Trophoblast cell (in vitro differentiated cells and primary cell): ENCODE results near the gene WDPCP.
"Not testable (repeated sequence)": the region's sequence is repeated elsewhere in the genome, so short reads cannot be mapped to it uniquely, and the experiment has no call there.

Source experiments
- DNase-seq, 2 donors: peaks; one replicate each; pipeline ENCODE4 v3.0.0-alpha.2; 2016
- H2AFZ ChIP-seq: 2 replicates; pipeline ENCODE4 v1.6.1; 2013; ENCODE audit warnings: low read length, moderate library complexity, mild to moderate bottlenecking; ENCODE audit not compliant: insufficient read depth, poor library complexity
- H2AK5ac ChIP-seq: 2 replicates; pipeline ENCODE4 v1.6.1; 2013; ENCODE audit warnings: mild to moderate bottlenecking, low read length
- H2BK120ac ChIP-seq: 2 replicates; pipeline ENCODE4 v1.6.1; 2013; ENCODE audit warnings: low read length, mild to moderate bottlenecking, moderate library complexity; ENCODE audit not compliant: insufficient read depth, poor library complexity
- H2BK12ac ChIP-seq: 2 replicates; pipeline ENCODE4 v1.6.1; 2013; ENCODE audit warnings: mild to moderate bottlenecking, low read length, moderate library complexity
- H2BK5ac ChIP-seq: 2 replicates; pipeline ENCODE4 v1.6.1; 2013; ENCODE audit warnings: low read length, low read depth, moderate library complexity, mild to moderate bottlenecking; ENCODE audit not compliant: poor library complexity
- H3K14ac ChIP-seq: 2 replicates; pipeline ENCODE4 v1.6.1; 2013; ENCODE audit warnings: mild to moderate bottlenecking, low read length
- H3K18ac ChIP-seq: 2 replicates; pipeline ENCODE4 v1.6.1; 2013; ENCODE audit warnings: mild to moderate bottlenecking, low read length
- H3K23ac ChIP-seq: 2 replicates; pipeline ENCODE4 v1.6.1; 2013; ENCODE audit warnings: low read length
- H3K27ac ChIP-seq: 2 replicates; pipeline ENCODE4 v1.5.1; 2013; ENCODE audit warnings: low read depth, mild to moderate bottlenecking, inconsistent platforms, low read length, moderate library complexity
- H3K27me3 ChIP-seq: 2 replicates; pipeline ENCODE4 v1.6.1; 2013; ENCODE audit warnings: inconsistent platforms, mild to moderate bottlenecking, low read length, moderate library complexity; ENCODE audit not compliant: insufficient read depth
- H3K36me3 ChIP-seq, 2 experiments: 1 replicate in 1 of 2; 2 replicates in 1 of 2; pipeline ENCODE4 v1.6.1; 2013; ENCODE audit warnings: low read length in 2 of 2, mild to moderate bottlenecking in 2 of 2, moderate library complexity in 1 of 2; ENCODE audit not compliant: insufficient read depth in 2 of 2, control insufficient read depth in 1 of 2
- H3K4ac ChIP-seq: 2 replicates; pipeline ENCODE4 v1.6.1; 2013; ENCODE audit warnings: low read depth, mild to moderate bottlenecking, low read length, moderate library complexity
- H3K4me1 ChIP-seq, 2 experiments: 1 replicate in 1 of 2; 2 replicates in 1 of 2; pipeline ENCODE4 v1.6.1; 2013; ENCODE audit warnings: low read length in 2 of 2, mild to moderate bottlenecking in 2 of 2, moderate library complexity in 1 of 2; ENCODE audit not compliant: insufficient read depth in 2 of 2, control insufficient read depth in 1 of 2
- H3K4me2 ChIP-seq: 2 replicates; pipeline ENCODE4 v1.6.1; 2013; ENCODE audit warnings: inconsistent platforms, mild to moderate bottlenecking, low read length, moderate library complexity
- H3K4me3 ChIP-seq: 2 replicates; pipeline ENCODE4 v1.5.1; 2013; ENCODE audit warnings: mild to moderate bottlenecking, low read depth, low read length, inconsistent platforms
- H3K79me1 ChIP-seq: one replicate; pipeline ENCODE4 v1.6.1; 2013; ENCODE audit warnings: low read length
- H3K79me2 ChIP-seq: 2 replicates; pipeline ENCODE4 v1.6.1; 2013; ENCODE audit warnings: low read length, mild to moderate bottlenecking; ENCODE audit not compliant: control insufficient read depth, insufficient read depth, poor library complexity
- H3K9ac ChIP-seq: 2 replicates; pipeline ENCODE4 v1.6.1; 2013; ENCODE audit warnings: mild to moderate bottlenecking, low read length
- H3K9me3 ChIP-seq: 2 replicates; pipeline ENCODE4 v1.6.1; 2013; ENCODE audit warnings: low read depth, mild to moderate bottlenecking, control low read depth, inconsistent platforms, low read length; ENCODE audit not compliant: insufficient read depth
- H4K12ac ChIP-seq: 2 replicates; pipeline ENCODE4 v1.6.1; 2013; ENCODE audit warnings: low read depth, mild to moderate bottlenecking, low read length, moderate library complexity
- H4K8ac ChIP-seq: 2 replicates; pipeline ENCODE4 v1.6.1; 2013; ENCODE audit warnings: low read depth, mild to moderate bottlenecking, low read length, moderate library complexity
- H4K91ac ChIP-seq: one replicate; pipeline ENCODE4 v1.6.1; 2013; ENCODE audit warnings: low read depth, mild to moderate bottlenecking, low read length, moderate library complexity
- WGBS: extraction: QIAGEN DNeasy Blood & Tissue Kit; methylation state at CpG from one replicate; pipeline ENCODE4 v1.1.7; 2013; ENCODE audit warnings: missing lambda C conversion rate; ENCODE audit not compliant: insufficient read length, insufficient coverage; ENCODE audit errors: extremely low coverage; 5-methylcytosine and 5-hydroxymethylcytosine counted together

The WDPCP gene

GRCh38 chr2:63369146-63369545, 219.1 kb downstream of the WDPCP start:
- WGBS = no CpG with 5 or more reads among the region's 1 CpG
- H2BK5ac ChIP-seq = no peak overlapping the region
- H2AK5ac ChIP-seq = no peak overlapping the region
- no peak overlapping the region for H3K27ac ChIP-seq
- no peak for DNase-seq
- no peaks in the 10 kb centered on the region for H3K4me1 ChIP-seq
- no peaks in the 10 kb centered on the region for H3K79me2 ChIP-seq
- no peak overlapping the region for H3K9ac ChIP-seq
- H2AFZ ChIP-seq = no peak overlapping the region
- H3K27me3 ChIP-seq = no peaks in the 10 kb centered on the region
- no peaks in the 10 kb centered on the region for H3K9me3 ChIP-seq
- H4K8ac ChIP-seq = no peak overlapping the region
- H3K14ac ChIP-seq = no peak overlapping the region
- no peak overlapping the region for H3K4me2 ChIP-seq
- H3K36me3 ChIP-seq = no peaks in the 10 kb centered on the region
- H3K4me3 ChIP-seq = no peak overlapping the region
- no peaks in the 10 kb centered on the region for H3K79me1 ChIP-seq
- H3K4ac ChIP-seq = no peak overlapping the region
- no peak overlapping the region for H4K12ac ChIP-seq
- no peak overlapping the region for H4K91ac ChIP-seq
- H3K18ac ChIP-seq = no peak overlapping the region
- no peak overlapping the region for H2BK12ac ChIP-seq
- H2BK120ac ChIP-seq = no peak overlapping the region
- H3K23ac ChIP-seq = no peak overlapping the region

DNA sequence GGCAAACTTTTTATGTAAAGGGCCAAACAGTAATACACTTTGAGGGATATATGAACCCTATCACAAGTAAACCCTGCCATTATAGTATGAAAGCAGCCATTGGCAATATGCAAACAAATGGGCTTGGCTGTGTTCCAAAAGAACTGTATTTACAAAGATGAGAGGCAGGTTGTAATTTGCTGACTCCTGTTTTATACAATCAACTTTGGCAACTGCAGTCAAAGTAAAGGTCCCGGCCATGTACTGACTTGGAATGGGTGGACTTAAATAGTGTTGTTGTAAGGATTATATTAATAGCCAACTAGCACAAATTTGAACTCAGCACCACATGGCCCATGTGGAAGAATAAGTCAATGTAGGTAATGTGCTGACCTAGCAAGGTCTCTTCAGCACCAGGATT, 223.4 kb downstream of the WDPCP start:
- H3K18ac ChIP-seq = no peak overlapping the region
- H2AK5ac ChIP-seq = no peak overlapping the region
- no peak overlapping the region for H2BK5ac ChIP-seq
- H3K27ac ChIP-seq = no peak overlapping the region
- no peak overlapping the region for H3K9ac ChIP-seq
- H3K27me3 ChIP-seq = no peaks in the 10 kb centered on the region
- no peak for DNase-seq
- H3K4me2 ChIP-seq = no peak overlapping the region
- no CpG with 5 or more reads among the region's 1 CpG for whole genome bisulfite sequencing
- H3K4me1 ChIP-seq = no peaks in the 10 kb centered on the region
- no peaks in the 10 kb centered on the region for H3K79me2 ChIP-seq
- no peak overlapping the region for H4K12ac ChIP-seq
- no peak overlapping the region for H3K23ac ChIP-seq
- no peak overlapping the region for H3K4ac ChIP-seq
- H4K91ac ChIP-seq = no peak overlapping the region
- no peaks in the 10 kb centered on the region for H3K9me3 ChIP-seq
- no peaks in the 10 kb centered on the region for H3K36me3 ChIP-seq
- H4K8ac ChIP-seq = no peak overlapping the region
- no peak overlapping the region for H3K4me3 ChIP-seq
- no peak overlapping the region for H2BK12ac ChIP-seq
- no peak overlapping the region for H2AFZ ChIP-seq
- no peak overlapping the region for H2BK120ac ChIP-seq
- H3K14ac ChIP-seq = no peak overlapping the region
- no peaks in the 10 kb centered on the region for H3K79me1 ChIP-seq

DNA sequence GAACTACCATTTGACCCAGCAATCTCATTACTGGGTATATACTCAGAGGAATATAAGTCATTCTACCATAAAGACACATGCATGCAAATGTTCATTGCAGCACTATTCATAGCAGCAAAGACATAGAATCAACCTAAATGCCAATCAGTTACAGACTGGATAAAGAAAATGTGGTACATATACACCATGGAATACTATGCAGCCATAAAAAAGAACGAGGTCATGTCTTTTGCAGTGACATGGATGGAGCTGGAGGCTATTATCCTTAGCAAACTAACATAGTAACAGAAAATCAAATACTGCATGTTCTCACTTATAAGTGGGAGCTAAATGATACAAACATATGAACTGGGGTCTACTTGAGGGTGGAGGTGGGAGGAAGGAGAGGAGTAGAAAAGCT, 230.6 kb downstream of the WDPCP start:
- H3K27ac ChIP-seq, H2BK12ac ChIP-seq, H3K27me3 ChIP-seq, H3K9ac ChIP-seq, H3K23ac ChIP-seq, H4K12ac ChIP-seq, H2AK5ac ChIP-seq, H3K9me3 ChIP-seq, H3K14ac ChIP-seq, DNase-seq, H2BK120ac ChIP-seq, H2BK5ac ChIP-seq, H3K4me2 ChIP-seq, H3K4me1 ChIP-seq, H4K91ac ChIP-seq, H3K79me2 ChIP-seq, H3K4ac ChIP-seq, H4K8ac ChIP-seq, H3K4me3 ChIP-seq, H3K79me1 ChIP-seq, H3K18ac ChIP-seq, H2AFZ ChIP-seq, H3K36me3 ChIP-seq: not testable (repeated sequence)
- no CpG with 5 or more reads among the region's 1 CpG for WGBS

DNA sequence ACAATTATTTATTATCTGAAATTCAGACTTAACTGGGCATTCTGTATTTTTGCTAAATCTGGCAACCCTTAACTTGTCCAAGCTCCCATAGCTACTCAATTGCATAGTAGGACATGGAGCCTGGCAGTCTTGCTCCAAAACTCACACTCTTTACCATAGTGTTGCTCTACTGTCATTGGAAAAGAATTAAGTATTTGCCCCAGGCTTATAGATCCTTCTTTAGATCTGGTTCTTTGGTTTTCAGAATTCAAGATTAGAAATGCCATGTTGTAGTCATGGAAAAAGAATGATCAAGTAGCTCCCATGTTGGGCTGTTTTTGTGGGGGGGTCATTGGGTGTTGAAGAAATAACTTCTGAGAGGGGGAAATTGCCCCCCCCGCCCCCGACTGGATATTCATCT, 240.9 kb downstream of the WDPCP start:
- H3K27ac ChIP-seq = no peak overlapping the region
- H3K9ac ChIP-seq = no peak overlapping the region
- H3K79me2 ChIP-seq = no peaks in the 10 kb centered on the region
- no peak overlapping the region for H3K23ac ChIP-seq
- H2AFZ ChIP-seq = no peak overlapping the region
- H3K27me3 ChIP-seq = no peaks in the 10 kb centered on the region
- no peak overlapping the region for H4K91ac ChIP-seq
- H4K8ac ChIP-seq = no peak overlapping the region
- peak; percentile 28 to 92 for DNase-seq
- no peak overlapping the region for H2BK12ac ChIP-seq
- H2BK5ac ChIP-seq = no peak overlapping the region
- H3K79me1 ChIP-seq = no peaks in the 10 kb centered on the region
- H4K12ac ChIP-seq = no peak overlapping the region
- H3K9me3 ChIP-seq = peaks cover 2% of the 10 kb centered on the region
- no peak overlapping the region for H3K4ac ChIP-seq
- H2AK5ac ChIP-seq = no peak overlapping the region
- WGBS = no CpG with 5 or more reads among the region's 2 CpGs
- H3K4me2 ChIP-seq = no peak overlapping the region
- no peak overlapping the region for H3K18ac ChIP-seq
- H3K36me3 ChIP-seq = no peaks in the 10 kb centered on the region
- no peak overlapping the region for H3K14ac ChIP-seq
- H3K4me3 ChIP-seq = no peak overlapping the region
- no peak overlapping the region for H2BK120ac ChIP-seq
- H3K4me1 ChIP-seq = no peaks in the 10 kb centered on the region

DNA sequence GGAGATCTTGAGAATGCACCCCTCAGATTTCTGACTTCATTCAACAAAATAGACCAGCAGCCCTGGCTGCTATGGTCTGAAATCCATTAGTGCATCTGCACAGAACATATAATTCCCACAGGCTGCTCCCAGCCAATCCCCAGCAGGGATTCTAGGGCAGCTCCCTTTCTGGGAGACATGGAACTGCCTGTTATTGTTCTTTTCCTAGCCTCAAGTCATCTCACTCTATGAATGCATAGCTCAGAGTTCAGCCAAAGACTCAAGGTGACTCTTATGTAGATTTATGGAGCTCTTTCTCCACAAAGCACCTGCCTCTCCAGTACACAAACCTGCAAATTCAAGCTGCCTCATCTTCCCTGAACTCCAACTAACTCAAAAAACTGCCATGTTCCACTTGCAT, 241.9 kb downstream of the WDPCP start:
- H2BK120ac ChIP-seq = no peak overlapping the region
- no peak overlapping the region for H3K9ac ChIP-seq
- H2AFZ ChIP-seq = no peak overlapping the region

More for the DNA sequence above, 241.9 kb downstream of the WDPCP start:
- Histone ChIP-seq H3K36me3 (no peaks in the 10 kb centered on the region), H4K12ac (no peak overlapping the region), H2BK12ac (no peak overlapping the region), H3K4me1 (no peaks in the 10 kb centered on the region), H3K9me3 (peaks cover 2% of the 10 kb centered on the region), H3K14ac (no peak overlapping the region), H4K91ac (no peak overlapping the region), H3K4ac (no peak overlapping the region), H3K79me1 (no peaks in the 10 kb centered on the region), H4K8ac (no peak overlapping the region), H3K4me2 (no peak overlapping the region), H3K79me2 (no peaks in the 10 kb centered on the region), H3K18ac (no peak overlapping the region), H3K4me3 (no peak overlapping the region), H3K27me3 (no peaks in the 10 kb centered on the region), H2AK5ac (no peak overlapping the region), H2BK5ac (no peak overlapping the region), H3K23ac (no peak overlapping the region), H3K27ac (no peak overlapping the region)
- DNase-seq = no peak
